HG03064 (cell line): ENCODE results near the gene DCDC2C.

Source experiments
- ATAC-seq: cut with Tn5 transposase; IDR thresholded peaks from one replicate; pipeline ENCODE4 v1.9.1; 2021; ENCODE audit warnings: low read depth; ENCODE audit not compliant: unreplicated experiment

DCDC2C gene

DNA sequence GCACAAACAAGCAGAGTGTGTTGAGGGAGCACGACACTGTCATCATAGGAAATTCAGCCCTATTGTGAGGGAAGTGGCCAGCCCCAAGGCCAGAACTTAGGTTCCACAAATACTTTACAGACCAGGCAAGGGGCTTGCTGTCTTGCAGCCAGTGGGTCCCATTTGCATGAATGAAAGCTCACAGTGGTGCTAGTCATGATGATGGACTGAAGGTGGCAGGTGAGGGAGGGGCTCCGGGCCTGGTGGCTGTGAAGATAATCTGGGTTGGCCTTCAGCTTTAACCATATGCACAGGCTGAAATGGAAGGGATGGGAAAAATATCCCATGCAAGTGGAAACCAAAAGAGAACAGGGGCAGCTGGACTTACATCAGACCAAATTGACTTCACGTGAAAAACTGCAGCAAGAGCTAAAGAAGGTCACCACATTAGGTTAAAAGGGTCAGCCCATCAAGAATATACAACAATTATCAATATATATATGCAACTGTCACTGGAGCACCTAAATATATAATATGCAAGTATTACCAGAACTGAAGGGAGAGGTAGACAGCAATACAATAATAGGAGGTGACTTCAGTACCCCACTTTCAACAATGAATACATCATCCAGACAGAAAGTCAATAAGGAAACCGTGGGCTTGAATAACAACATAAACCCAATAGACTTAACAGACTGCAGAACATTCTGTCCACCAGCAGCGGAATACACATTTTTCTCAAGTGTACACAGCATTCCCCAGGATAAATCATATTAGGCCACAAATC is 39.6 kb downstream of the DCDC2C start:
- ATAC-seq = no peak

DNA sequence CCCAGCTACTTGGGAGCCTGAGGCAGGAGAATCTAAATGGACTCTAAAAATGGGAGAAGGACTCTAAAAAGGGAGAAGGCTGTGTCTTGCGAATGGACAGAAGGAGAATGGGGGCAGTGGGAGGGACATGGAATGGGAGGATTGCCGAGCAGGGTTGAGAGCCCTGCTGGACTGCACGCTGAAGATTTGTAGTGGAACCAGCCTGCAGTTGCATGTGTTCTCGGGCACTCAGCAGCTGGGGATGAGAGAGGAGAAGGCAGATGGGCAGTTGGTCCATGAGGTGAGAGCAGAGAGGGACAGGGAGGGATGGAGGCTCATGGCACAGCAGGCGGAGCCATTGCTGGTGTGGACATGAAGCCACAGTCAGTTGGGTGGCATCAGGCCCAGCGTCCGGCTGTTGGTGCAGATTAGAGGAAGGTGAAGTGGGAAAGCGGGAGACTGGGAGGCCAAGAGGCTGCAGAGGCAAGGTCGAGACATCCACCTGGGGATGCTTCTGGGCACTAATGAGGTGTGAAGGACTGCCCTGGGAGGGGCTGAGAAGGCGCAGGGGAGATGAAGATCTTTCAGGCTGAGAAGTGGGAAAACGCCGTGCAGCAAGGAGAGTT is 40.7 kb downstream of the DCDC2C start:
- ATAC-seq = no peak

GRCh38 chr2:3745920-3746319 is 42.5 kb downstream of the DCDC2C start:
- ATAC-seq = no peak

- ATAC-seq = no peak
Measured at GRCh38 chr2:3747032-3747654, 43.8 kb downstream of the DCDC2C start.

- no peak for ATAC-seq
Measured at GRCh38 chr2:3747826-3748225, 44.5 kb downstream of the DCDC2C start.

DNA sequence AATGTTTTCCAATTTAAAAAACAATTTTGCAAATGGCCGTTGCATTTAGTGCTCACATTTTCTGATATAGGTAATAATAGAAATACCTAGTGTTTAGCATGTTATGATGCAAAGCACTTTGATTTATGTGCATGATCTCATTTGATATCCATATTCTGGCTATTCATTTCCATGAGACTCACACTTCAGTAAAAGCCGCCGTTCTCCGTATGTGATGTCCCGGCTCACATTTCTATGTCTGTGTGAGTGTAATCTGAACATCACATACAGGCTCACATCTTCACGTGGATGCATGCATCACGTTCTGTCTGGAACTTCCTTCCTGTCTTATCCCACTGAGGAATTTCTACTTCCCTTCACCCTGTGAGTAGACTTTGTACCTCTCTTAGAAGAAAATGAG is 45.8 kb downstream of the DCDC2C start:
- no peak for ATAC-seq

DNA sequence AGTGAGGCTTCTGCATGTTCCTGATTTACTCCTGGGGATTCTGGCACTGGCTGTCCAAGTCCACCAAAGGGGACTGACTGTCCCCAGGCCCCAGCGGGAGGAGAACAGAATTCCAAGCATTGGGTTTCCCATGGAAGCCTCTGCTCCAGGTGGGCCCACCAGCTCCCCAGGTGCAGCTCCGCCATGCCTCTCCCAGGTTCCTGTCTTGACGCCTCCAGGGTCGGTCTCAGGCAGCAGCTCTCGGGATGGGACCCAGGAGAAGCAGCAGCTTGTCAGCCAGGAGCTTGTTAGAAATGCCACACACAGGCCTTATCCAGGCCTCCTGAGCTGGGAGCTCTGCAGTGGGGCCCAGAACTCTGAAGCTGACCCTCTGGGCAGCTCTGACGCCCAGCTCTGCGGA is 47.9 kb downstream of the DCDC2C start:
- no peak for ATAC-seq

DNA sequence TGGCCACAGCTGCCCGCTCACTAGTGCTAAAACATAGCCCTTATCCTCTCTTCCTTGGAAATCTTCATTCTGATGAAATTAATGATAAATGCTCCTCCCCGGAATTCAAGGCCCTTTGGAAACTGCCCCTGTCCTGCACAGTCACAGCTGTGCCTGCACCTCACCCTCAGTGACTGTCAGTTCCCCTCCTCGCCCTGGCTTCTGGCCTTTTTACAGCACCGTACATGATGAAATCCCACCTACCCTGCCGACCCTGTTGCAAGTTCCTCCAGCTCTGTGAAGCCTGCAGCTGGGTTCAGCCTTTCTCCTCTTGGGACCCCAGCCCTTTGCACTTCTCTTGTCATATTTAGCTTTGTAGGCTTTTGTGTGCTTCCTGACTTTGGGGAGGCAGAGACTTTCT is 48.4 kb downstream of the DCDC2C start:
- no peak for ATAC-seq

DNA sequence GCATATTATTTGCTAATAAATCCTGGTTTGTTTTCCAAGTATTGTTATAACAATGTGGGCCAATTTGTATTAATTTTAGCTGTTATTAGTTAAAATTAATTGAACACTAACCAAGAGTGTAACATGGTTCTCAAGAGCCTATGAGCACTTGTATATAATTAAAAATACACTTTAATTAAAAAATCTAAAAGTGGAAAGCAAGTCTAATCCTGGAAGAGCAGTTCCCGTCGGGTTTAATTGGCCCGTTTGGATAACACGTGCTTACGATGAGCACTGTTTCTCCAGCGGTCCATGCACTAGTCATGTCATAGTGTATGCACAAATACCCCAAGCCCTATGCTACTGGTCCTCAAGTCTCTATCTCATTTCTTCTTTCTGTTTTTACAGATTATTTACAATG is 49.0 kb downstream of the DCDC2C start:
- no peak for ATAC-seq

- ATAC-seq = no peak
Measured at GRCh38 chr2:3753561-3753960, 50.2 kb downstream of the DCDC2C start.

GRCh38 chr2:3754280-3754679 is 50.9 kb downstream of the DCDC2C start:
- no peak for ATAC-seq

GRCh38 chr2:3754795-3755194 is 51.4 kb downstream of the DCDC2C start:
- ATAC-seq = no peak

GRCh38 chr2:3755277-3755676 is 51.9 kb downstream of the DCDC2C start:
- no peak for ATAC-seq

DNA sequence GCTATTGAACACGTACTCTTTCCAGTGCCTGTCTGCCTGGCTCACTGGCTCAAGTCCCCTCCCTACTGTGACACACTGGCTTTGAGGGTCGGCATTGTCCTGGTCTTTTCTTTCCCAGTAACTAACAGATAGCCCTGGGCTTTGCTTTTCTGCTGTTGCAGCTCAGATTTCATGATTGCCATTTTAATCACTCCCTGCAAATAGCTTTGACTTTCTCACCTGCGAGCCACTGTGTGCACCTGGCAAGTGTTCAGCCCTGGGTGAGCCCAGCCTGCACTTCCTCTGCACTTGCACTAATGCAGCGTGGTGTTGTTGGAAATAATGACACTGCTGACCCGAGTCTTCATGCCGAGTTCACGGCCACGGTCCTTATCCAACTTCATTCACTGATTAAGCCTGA is 52.9 kb downstream of the DCDC2C start:
- ATAC-seq = no peak

GRCh38 chr2:3758906-3759305 is 55.5 kb downstream of the DCDC2C start:
- no peak for ATAC-seq

- no peak for ATAC-seq
Measured at GRCh38 chr2:3759331-3759730, 56.0 kb downstream of the DCDC2C start.

DNA sequence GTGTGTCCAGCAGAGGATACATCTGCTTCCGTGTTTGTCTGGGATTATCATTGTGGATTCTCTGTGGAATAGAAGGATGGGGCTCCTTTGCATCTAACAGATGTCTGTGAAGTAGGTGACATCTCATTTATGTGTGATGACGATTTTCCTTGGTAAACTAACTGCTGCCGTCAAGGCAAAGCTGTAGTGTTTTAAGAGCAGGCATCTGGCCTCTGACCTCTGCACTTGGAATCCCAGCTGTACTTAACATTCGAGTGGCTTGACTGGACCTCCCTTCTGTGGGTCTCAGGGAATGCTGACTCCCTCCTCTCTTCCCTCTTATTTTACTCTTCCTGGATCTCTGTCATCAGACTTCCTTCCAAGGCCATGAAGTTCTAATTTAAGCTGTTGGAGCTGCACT is 56.4 kb downstream of the DCDC2C start:
- ATAC-seq = no peak

DNA sequence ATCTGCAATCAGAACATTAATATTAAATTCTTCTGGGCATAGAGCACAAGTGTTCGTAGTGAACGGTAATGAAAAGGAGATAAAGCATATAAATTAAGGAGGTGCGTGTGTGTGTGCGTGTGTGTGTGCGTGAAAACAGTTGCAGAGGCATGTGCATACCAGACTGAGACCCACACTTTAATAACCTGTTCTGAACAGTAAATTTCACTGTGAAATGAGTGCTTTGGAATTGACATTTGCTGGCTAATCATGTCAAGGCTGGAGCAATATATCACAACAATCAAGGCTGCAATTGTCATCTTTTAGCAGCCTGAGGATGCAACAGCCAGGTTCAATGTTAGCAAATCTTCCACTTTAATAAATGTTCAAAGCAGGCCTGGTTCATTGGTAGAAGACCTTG is 57.9 kb downstream of the DCDC2C start:
- no peak for ATAC-seq

GRCh38 chr2:3762771-3763447 is 59.5 kb downstream of the DCDC2C start:
- ATAC-seq = no peak

DNA sequence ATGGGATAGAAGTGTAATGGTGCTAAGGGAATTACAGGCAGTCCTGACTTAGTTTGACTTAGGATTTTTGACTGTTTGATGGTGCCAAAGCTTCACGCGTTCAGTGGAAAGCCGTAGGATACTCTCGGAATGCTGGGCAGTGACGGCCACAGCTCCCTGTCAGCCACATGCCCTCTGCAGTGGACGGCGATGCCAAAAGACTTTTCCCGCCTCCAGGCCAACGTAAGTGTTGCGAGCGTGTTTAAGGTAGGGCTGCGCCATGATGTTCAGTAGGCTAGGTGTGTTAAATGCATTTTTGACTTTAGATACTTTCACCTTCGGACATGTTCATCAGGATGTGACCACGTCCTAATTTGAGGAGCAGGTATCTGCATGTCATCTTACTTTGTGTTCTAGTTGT is 63.4 kb downstream of the DCDC2C start:
- no peak for ATAC-seq

DNA sequence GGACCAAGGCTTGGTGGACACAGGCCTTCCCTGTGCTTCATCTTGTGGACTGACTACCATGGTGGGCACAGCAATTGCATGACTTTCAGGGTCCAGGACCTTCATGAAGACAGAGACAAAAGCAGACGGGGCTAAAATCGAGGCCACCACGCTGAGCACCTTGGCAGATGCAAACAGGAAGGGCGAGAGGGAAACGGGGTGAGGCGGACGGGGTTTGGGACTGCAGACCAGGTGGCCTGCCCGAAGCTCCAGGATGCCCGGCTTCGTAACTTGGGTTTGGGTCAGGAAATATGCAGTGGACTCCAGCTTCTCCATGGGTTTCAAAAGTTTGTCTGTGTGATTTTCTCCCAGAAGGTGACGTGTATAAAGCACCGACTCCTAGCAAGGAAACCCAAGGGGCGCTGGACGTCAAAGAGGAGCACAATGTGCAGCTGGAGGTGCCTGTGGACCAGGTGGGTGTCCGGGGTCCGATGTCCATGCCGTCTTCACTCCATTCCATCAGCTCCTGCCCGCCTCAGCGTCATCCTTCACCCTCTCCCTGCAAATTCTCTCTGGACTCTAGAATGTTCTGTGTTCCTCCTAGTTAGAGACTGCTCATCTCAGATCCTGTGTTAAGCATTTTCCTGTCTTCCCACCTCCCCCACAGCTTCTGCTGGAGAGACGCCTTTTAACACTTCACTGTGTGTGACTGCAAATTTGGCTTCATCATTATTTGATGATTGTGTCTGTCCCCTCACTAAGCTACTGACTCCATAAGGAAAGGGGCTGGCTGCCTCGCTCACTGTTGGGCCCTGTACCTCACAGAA is 65.8 kb downstream of the DCDC2C start:
- no peak for ATAC-seq
